GM21717 (cell line): ENCODE measurements around the gene GJD3.

Experiments used
- ATAC-seq: cut with Tn5 transposase; IDR thresholded peaks from one replicate; pipeline ENCODE4 v1.9.1; 2021; ENCODE audit warnings: mild to moderate bottlenecking, moderate library complexity; ENCODE audit not compliant: unreplicated experiment

GJD3 gene

DNA sequence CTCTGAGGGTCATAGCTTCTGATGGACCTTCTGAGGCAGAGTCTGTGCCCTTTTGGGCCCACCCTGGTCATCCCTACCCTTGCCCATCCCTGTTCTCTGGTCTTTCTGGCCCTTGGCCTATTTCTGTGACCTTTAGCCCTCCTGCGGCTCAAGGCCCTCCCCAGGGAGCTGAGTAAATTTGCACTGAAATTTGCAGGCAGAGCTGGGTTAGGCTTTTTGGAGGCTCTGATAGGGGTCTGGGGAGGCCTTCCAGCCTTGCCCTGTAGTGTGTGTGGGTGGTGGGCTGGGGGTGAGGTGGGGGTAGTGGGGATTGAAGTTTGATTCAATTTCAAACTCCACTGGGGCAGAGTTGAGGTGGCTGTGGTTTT lies 37.7 kb downstream of the GJD3 start:
- ATAC-seq, result no peak

DNA sequence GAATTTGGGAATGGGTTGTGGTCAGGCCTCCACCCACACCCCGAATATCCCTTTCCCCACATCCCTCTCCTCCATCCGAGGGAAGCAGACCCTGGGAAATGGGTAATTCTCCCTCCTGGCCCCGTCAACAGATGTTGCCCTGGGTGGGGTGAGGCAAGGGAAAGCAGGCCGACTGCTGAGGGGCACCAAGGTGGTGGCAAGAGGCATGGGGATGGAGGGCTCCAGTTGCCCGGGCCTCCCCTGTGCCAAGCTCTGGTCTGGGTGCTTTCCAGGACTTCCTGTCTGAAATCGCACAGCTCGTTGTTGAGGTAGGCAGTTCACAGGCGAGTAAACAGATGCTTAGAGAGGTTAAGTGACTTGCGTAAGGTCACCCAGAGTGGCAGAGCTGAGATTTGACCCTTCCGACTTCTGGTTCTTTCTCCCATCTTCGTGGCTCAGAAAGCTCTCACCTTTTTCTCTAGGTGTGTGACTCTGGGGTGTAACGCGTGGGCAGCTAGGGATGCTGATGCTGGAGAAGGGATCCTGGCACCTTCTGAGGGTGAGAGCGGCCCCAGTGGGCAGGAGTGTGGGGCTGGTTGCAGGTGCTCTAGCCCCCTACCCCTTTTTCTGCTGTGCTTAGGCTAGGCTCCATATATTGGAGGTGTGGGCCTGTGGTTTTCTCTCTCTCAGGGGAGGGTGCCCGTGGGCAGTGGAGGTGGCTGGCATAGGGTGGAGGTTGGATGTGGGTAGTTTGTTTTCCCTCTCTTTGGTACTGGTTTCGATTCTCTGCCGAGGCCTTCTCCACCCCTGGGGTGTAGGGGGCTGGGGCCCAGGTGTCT lies 38.3 kb downstream of the GJD3 start:
- ATAC-seq, result no peak

- no peak for ATAC-seq
Observed at GRCh38 chr17:40325156-40326013, 39.2 kb downstream of the GJD3 start.

DNA sequence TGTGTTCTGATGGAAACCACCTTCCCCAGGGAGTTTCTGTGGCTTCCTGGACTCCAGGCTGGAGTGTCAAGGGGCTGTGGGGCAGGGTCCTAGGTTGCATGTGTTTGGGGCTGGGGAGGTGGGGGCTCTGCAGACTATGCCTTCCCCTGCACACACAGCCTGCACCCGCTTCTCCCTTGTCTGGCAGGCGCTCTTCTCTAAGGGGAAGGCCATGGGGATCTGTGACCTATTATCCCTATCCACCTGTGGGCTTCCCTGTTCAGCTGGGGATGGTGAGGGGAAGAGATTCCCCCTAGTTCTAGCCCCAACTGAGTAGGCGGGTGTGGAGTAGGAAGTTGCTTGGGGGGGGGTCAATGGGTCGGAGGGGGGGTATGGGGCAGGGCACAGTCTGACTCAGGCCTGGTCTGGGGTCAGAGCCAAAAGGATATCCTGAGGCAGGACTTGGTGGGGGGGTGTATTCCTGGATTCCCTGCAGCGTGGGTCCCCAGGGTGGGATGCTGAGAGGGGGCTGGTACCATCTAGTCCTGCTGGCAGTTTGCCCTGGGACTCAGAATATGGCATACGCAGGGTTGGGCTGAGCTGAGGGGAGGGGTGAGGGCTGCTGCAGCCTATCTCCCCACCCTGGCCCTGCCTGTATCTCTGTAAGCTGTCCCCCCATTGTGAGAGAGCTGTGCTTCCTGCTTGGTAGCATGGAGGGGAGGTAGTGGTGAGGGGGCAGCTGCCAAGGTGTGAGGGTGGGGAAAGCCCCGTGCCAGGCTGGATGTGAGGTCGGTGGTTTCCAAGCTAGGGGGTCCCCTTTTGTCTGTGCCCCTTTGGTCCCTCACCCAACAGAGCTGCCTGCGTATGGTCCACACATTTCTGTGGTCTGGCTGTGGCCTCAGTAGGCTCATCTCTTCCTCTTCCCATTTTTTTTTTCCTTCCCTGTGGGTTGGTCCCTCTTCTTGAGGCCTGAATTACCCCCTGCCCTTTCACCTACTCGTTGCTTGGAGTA lies 40.9 kb downstream of the GJD3 start:
- no peak for ATAC-seq

DNA sequence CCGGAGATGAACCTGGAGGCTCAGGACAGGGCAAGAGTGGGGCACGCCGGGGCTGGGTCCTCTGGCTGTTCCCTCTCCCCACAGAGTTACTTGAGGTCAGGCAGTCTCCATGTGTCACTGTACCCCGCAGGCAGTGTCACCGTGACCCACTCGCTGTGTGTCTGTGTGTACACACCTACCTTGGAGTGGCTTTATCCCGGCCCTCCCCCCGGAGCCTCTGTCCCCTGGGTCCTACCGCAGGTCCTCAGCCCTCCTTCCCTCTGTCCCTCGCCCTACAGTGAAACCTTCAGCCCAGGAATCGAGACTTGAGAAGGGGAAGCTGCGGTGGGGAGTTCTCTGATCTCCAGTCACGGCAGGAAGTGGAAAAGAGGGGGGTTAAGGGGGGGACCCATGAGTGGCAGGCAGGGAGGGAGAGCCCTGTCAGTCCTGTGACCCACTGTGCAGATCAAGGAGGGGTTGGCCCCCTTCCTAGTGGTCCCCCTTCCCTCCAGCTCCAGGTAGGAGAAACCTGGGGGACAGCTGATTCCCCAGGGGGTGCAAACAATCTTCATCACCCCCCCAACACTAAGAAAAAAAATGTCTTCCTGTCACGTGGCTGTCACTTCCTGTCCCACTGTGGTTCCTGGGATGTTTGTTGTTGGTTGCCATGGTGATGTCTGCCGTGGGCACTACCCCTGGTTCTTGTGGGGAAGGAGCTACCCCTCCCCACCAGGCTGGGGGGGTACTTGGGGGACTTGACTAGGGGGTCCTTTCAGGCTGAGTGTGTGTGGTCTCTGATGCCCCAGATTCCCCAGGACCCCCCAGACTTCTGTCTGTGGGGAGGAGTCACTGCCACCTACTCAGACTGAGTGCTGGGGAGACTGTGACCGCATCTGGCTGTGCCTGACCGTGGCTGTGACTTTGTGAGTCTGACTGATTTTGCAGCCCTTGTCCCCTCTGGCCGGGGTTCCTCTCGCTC lies 41.9 kb downstream of the GJD3 start:
- peak; percentile 19 for ATAC-seq

DNA sequence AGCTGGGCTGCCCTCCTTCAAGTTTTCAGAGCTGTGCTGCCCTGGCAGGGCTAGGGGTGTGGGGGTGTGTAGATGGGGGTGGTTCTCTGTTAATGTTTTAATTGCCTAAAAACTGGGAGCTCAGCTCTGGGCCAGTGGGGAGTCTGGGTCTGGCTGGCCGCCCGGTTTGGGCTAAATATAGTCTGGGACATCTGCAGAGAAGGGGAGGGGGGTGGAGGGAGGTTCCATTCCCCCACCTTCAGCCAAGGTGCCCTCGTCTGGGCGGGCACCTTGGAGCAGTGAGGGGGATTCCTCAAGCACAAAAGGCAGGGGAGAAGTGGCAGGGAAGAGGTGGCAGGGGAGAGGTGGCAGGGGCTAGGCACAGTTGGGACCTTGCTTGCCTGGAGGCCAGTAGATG lies 42.6 kb downstream of the GJD3 start:
- no peak for ATAC-seq

DNA sequence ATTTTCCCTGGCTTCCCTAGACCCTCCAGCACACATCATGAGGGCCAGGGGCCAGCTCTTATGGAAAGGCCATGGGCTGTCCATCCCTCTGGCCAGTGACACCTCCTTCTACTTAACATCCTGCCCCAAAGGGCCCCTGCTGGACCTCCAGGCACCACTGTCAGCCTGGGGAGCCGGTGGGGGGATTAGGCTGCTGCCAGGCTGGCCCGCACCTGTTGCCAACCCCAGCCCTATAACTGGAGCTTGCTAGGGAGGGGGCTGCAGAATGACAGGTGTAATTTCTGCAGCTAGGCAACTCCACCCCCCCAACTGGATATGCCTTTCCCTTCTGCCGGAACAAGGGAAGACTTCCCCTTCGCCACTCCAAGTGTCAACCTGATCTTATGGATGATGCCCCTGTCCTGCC lies 43.0 kb downstream of the GJD3 start:
- ATAC-seq, result no peak

- ATAC-seq, result no peak
Observed at GRCh38 chr17:40320756-40321523, 43.6 kb downstream of the GJD3 start.

DNA sequence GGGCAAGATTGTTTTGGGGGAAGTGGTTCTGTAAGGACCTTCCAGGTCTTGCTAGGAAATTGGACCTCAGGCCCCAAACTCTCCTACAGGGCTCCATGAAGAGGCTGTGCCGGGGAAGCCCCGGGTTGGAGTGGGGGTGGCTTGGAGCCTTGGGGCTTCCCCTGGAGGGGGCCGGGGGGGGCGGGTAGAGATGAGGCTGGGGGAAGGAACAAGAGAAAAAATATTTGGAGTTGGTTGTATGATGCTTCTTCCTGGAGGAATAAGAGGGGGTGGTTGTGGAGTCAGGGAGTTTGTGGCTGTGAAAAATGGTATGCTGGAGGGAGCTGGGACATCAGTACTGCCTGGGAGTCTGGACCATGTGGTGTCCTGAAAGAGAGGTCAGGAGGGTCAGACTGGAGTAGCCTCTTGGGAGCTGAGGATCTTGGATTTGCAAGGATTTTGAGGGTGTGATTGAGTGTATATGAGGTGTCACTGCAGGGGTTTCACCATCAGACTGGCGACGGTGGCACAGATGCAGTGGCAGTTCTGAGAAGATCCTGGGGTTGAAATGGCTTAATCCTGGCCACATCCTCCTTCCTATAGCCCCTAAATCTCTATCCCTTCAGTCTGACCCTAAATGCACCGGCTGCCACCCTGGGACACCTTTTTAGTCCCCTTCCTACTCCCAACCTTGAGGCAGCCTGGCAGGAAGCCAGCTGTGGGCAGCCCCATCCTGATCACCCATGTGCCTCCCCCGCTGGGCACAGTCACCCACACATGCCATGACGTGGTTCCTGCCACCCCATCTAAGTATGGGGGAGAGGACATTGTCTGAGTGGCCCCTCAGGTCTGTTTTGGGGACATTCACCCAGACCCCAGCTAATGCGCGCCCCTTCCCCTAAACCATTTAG lies 44.6 kb downstream of the GJD3 start:
- ATAC-seq, result no peak

DNA sequence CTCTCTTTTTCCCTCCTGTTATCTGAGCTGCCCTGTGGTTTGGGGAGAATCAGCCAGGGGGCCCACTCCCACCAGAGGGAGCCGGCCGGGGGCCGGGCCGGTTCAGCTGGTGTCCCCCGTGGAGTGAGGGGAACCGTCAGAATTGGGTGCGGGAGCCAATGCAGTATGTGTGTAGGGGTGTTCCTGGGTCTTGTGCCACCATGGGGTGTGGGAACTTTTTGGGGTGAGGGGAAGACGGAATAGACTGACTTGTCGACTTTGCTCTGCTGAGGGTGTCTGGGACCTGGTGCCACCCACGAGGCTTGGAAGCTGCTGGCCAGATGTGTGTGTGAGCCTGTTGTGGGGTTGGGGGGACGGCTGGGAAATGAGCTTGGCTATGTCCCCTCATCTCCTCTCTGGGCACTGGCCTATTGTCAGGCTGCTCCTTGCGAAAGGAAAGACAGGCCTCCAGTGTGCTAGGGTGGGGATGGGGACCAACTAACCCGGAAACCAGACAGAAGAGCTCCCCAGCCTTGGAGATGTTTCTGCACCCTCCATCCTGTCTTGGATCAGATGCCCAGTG lies 45.6 kb downstream of the GJD3 start:
- no peak for ATAC-seq

GRCh38 chr17:40317880-40318829 lies 46.4 kb downstream of the GJD3 start:
- peak; percentile 50 for ATAC-seq

GRCh38 chr17:40317345-40317873 lies 47.1 kb downstream of the GJD3 start:
- ATAC-seq, result no peak

DNA sequence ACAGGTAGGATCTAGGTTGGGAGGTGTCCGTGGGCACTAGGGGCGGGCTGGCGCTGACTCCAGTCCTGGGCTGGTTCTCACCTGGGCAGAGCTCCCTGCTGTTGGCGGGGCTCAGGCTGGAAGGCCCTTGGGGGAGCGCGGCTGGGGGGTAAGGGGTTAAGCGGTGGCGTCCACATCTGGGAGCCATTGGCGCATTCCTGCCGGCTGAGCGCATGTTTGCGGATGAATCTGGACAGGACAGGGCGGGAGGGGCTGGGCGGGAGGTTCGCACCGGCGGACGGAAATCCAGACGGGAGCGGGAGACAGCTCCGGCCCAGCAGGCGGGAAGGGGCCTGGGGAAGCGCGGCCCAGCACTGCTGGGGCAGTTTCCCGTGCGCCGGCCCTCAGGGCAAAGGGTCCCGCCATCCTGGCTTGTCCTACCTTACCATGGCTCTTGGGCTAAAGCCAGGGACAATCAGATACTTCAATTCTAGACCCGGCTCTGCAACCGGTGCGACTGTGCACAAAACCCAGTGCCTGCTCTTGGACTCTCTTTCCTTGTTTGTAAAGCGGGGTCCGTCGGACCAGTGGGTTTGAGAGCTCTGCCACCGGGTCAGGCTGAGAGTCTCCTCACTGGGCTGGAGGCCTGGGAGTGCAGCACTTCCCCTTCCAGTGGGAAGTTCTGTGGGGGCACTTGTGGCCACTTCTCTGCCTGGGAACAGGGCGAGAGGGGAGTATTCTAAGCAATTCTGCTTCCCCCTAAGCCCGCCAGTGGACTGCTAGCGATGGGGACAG lies 47.8 kb downstream of the GJD3 start:
- no peak for ATAC-seq

DNA sequence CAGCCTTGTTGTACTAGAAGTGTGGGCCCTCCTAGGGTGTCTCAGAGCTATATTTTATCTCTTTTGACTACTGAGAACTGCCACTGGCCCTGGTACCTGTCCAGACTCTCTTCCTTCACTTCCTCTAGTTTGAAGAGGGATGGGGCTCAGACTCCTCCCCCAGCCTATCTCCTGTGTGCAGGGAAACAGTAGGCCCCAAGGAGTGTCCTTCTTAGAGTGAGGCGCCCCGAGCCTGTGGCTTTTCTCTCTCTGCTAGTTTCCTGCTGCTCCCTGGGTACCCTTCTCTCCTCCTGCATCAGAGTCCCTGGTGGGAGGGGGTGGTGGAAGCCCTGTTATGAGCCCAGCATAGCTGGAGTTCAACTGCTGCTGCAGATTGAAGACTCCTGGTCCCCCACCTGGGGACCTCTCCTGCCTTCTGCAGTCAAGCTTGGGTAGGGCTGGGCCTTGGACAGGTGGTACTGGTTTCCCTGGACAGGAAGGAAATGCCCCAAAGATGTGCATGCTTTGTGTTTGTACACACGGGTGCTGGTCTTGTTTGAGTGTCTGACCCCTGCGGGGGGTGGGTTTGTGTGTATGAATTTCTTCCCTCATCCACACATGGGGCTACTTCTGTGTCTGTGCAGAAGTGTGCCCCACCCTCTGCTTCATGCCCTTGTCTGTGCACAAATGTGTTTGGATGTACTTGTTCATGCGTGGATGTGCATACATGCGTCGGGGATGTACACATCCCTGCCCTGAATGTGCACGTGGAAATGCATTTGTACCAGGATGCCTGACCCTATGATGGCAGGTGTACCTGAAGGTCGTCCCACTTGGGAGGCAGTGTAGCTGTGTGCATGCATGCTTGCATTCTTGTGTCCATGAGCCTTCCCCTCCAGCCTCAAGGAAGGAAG lies 48.6 kb downstream of the GJD3 start:
- ATAC-seq, result no peak

GRCh38 chr17:40315206-40315605 lies 49.3 kb downstream of the GJD3 start:
- no peak for ATAC-seq
